Karpas-422 (cell line): ENCODE measurements around the gene HOXA3. TPM values are rescaled to one million over a fixed set of nuclear protein-coding genes. Genes with fewer than 3 reads are reported as not detected.

Experiments used
- DNase-seq: peaks from one replicate; pipeline ENCODE4 v3.0.0-alpha.2; 2015
- H2AFZ ChIP-seq: fragments of 200-600 bp; sonication (generic); 2 replicates; pipeline ENCODE4 v1.6.1; 2014; ENCODE audit warnings: antibody characterized with exemption, low read length, mixed read lengths
- H3K27ac ChIP-seq: fragments of 200-600 bp; sonication (generic); 2 replicates; pipeline ENCODE4 v1.5.1; 2014; ENCODE audit warnings: mild to moderate bottlenecking, low read length, moderate library complexity
- H3K27me3 ChIP-seq: fragments of 200-600 bp; sonication (generic); 2 replicates; pipeline ENCODE4 v1.6.1; 2014; ENCODE audit warnings: low read length, mixed read lengths
- H3K36me3 ChIP-seq: fragments of 200-600 bp; sonication (generic); 2 replicates; pipeline ENCODE4 v1.6.1; 2014; ENCODE audit warnings: low read length, mixed read lengths; ENCODE audit not compliant: insufficient read depth
- H3K4me1 ChIP-seq: fragments of 200-600 bp; sonication (generic); 2 replicates; pipeline ENCODE4 v1.6.1; 2014; ENCODE audit warnings: mild to moderate bottlenecking, low read length, mixed read lengths
- H3K4me2 ChIP-seq: fragments of 200-600 bp; sonication (generic); 2 replicates; pipeline ENCODE4 v1.6.1; 2014; ENCODE audit warnings: low read length, low read depth, mild to moderate bottlenecking; ENCODE audit not compliant: poor library complexity, severe bottlenecking
- H3K4me3 ChIP-seq: fragments of 200-600 bp; sonication (generic); 2 replicates; pipeline ENCODE4 v1.5.1; 2014; ENCODE audit warnings: mild to moderate bottlenecking, antibody characterized with exemption, low read length, mixed read lengths
- H3K79me2 ChIP-seq: fragments of 200-600 bp; sonication (generic); 2 replicates; pipeline ENCODE4 v1.6.1; 2014; ENCODE audit warnings: mild to moderate bottlenecking, low read length, mixed read lengths
- H3K9ac ChIP-seq: fragments of 200-600 bp; sonication (generic); 2 replicates; pipeline ENCODE4 v1.6.0; 2014; ENCODE audit warnings: low read length
- H3K9me2 ChIP-seq: fragments of 200-600 bp; sonication (generic), shearing (Covaris generic); replicated peaks from 2 replicates; pipeline ENCODE4 v1.6.0; 2014; ENCODE audit warnings: mild to moderate bottlenecking, low read length, moderate library complexity; ENCODE audit not compliant: insufficient read depth
- H3K9me3 ChIP-seq: fragments of 300-700, 200-600 bp; sonication (generic); 2 replicates; pipeline ENCODE4 v1.6.1; 2014; ENCODE audit warnings: low read length, mixed read lengths
- H4K20me1 ChIP-seq: fragments of 200-600 bp; sonication (generic); 2 replicates; pipeline ENCODE4 v1.6.1; 2014; ENCODE audit warnings: mild to moderate bottlenecking, antibody characterized with exemption, low read length, low read depth; ENCODE audit not compliant: insufficient read depth
- total RNA-seq: library from RNA; depleted of rRNA; stranded (reverse); fragments of >200 nt; shearing (Covaris generic); gene quantifications from 2 replicates; pipeline ENCODE4 v1.2.3, GENCODE V29; 2014; ENCODE audit warnings: low replicate concordance

Gene HOXA3
- total RNA-seq, 1 experiment from 2014 or later: 1.3 TPM

DNA sequence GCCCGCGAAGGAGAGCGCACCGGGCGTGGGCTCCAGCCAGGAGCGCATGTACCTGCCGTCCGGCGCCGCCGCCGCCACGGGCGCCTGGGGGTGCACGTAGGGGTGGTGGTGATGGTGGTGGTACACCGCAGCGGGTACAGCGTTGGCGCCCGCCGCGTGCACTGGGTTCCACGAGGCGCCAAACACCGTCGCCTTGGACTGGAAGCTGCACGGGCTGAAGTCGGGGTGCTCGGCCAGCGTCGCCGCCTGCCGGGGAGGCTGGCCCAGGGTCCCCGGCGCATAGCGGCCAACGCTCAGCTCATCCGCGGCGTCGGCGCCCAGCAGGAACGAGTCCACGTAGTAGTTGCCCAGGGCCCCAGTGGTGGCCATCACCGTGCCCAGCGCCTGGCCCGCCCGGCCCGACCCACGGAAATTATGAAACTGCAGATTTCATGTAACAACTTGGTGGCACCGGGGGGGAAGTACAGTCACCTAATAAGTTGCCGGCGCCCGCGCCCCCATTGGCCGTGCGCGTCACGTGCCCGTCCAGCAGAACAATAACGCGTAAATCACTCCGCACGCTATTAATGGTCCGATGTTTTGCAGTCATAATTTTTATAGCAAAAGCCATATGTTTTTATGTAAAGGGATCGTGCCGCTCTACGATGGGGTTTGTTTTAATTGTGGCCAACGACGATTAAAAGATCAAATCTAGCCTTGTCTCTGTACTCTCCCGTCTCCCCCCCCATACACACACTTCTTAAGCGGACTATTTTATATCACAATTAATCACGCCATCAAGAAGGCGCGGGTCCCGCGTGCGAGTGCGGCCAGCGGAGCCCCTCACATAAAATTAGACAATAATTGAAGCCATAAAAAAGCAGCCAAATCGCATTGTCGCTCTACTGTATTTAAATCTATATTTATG, 13.0 kb upstream of the HOXA3 start, which contains the start of gene HOXA9:
Gene HOXA9, minus strand, starts transcription at position 449 of the 907 bp plus-strand sequence. Its CDS starts 80 bp downstream, at position 369.
- Histone ChIP-seq H3K36me3 (no peaks in the 10 kb centered on the region), H3K27ac (no peak within 1 kb of the TSS), H3K4me2 (no peak within 1 kb of the TSS), H3K4me3 (no peak within 1 kb of the TSS), H3K27me3 (no peaks in the 10 kb centered on the region), H3K4me1 (peaks cover 14% of the 10 kb centered on the region), H3K9me3 (no peaks in the 10 kb centered on the region), H3K79me2 (no peaks in the 10 kb centered on the region), H3K9ac (no peak within 1 kb of the TSS), H4K20me1 (no peaks in the 10 kb centered on the region), H2AFZ (no peak within 1 kb of the TSS), H3K9me2 (no peaks in the 10 kb centered on the region)
- DNase-seq: no peak

DNA sequence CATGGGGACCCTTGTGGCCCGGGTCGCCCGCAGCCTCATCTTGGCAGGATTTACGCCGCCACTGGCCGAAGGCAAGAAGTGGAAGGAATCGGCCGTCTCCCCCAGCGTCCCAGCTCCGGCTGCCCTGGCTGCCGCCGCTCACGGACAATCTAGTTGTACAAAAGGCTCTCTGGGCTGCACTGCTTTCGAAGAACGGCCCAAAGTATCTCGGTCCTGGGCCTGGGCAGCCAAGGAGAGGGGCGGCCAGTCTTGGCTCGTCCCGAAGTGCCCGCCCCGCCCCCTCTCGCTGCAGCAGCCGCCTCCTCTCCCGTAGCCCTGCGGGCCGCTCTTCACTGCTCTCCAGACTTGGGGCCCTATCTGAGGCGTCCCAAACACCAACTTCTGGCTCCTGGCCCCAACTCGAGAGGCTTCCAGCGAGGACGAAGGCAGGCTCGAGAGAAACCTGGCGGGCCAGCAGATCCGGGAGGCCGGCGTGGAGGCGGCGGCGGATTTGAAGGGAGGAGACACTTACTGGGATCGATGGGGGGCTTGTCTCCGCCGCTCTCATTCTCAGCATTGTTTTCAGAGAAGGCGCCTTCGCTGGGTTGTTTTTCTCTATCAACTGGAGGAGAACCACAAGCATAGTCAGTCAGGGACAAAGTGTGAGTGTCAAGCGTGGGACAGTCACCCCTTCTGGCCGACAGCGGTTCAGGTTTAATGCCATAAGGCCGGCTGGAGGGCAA, 12.1 kb upstream of the HOXA3 start:
- Histone ChIP-seq H3K27ac (no peak overlapping the region), H3K36me3 (no peaks in the 10 kb centered on the region), H3K27me3 (no peaks in the 10 kb centered on the region), H3K4me3 (no peak overlapping the region), H3K4me2 (no peak overlapping the region), H3K9ac (no peak overlapping the region), H2AFZ (no peak overlapping the region), H3K79me2 (no peaks in the 10 kb centered on the region), H4K20me1 (no peaks in the 10 kb centered on the region), H3K9me3 (no peaks in the 10 kb centered on the region), H3K9me2 (no peaks in the 10 kb centered on the region), H3K4me1 (peaks cover 18% of the 10 kb centered on the region)
- no peak for DNase-seq

DNA sequence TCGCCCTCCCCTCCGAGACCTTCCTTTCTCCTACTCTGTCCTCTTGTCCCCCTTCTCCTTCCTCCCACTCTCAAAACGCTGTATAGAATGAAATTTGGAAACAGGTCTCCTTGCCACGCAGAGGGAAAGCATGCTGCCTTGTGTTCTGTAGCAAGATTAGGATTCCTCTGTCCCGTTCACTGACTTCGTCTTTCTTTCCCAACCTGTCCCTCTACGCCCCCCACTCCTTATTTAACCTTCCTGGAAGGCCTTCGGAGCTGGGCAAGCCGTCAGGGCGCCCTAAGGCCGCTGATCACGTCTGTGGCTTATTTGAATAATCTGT, 11.6 kb upstream of the HOXA3 start:
- Histone ChIP-seq H3K4me2 (no peak overlapping the region), H3K4me1 (peaks cover 18% of the 10 kb centered on the region), H3K27me3 (no peaks in the 10 kb centered on the region), H2AFZ (no peak overlapping the region), H3K9me2 (no peaks in the 10 kb centered on the region), H3K9me3 (no peaks in the 10 kb centered on the region), H3K79me2 (no peaks in the 10 kb centered on the region), H3K4me3 (no peak overlapping the region), H3K9ac (no peak overlapping the region), H3K27ac (no peak overlapping the region), H3K36me3 (no peaks in the 10 kb centered on the region), H4K20me1 (no peaks in the 10 kb centered on the region)
- no peak for DNase-seq

DNA sequence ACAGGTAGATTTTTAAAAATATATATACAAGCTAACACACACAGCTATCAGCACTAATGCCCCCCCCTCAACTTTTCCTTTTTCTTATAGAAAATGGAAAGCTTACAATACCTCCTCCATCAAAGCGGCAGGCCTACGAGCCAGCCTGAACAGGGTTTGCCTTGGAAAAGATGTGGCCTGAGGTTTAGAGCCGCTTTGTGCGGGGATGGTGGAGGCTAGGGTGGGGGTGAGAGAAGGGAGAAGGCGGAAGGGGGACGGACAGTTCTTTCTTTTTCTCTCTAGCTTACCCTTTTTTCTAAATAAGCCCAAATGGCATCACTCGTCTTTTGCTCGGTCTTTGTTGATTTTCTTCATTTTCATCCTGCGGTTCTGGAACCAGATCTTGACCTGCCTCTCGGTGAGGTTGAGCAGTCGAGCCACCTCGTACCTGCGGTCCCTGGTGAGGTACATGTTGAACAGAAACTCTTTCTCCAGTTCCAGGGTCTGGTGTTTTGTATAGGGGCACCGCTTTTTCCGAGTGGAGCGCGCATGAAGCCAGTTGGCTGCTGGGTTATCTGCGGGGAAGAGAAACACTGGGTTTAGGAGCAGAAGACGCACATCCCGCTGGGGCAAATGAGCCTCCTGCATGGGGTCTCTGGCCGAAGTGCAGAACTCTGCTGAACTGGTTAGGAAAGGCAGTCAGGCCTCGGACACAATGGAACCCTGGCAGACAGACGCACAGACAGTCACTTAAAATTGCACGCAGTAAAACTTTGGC, 11.1 kb upstream of the HOXA3 start:
- Histone ChIP-seq H4K20me1 (no peaks in the 10 kb centered on the region), H3K9ac (no peak overlapping the region), H3K9me3 (no peaks in the 10 kb centered on the region)

DNA sequence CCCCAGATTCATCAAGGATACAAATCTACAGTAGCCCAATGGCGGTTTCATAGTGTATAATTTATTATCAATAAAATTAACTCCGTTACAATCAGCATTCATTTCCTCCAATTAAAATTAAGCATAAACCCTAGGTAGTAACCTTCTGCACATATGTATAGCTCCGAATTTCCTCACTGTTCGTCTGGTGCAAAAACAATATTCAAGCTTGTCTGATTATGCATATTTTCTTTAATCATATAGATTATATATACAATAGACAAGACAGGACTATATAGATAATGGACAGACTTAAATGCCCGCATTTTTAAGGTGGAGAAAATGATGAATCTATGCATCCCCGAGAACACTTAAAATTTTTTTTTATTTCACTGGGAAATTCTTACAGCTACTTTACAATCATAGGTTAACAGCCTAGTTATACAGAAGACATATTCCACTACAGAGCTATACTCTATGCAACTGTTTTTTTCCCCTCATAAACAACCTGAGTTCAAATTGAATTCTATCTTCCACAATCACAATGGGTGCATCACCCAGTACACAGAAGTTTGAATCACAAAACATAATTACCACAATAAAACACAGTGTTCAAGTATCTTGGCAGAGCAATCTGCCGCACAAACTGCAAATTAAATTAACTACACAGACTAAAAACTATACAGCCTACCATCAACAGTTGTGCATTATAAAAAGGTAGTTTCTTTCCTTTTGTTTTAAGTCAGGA, 10.3 kb upstream of the HOXA3 start:
- Histone ChIP-seq H4K20me1 (no peaks in the 10 kb centered on the region), H3K9me2 (no peaks in the 10 kb centered on the region), H3K27ac (no peak overlapping the region), H3K36me3 (no peaks in the 10 kb centered on the region), H3K9me3 (no peaks in the 10 kb centered on the region), H3K4me1 (peaks cover 18% of the 10 kb centered on the region), H3K27me3 (no peaks in the 10 kb centered on the region), H3K4me3 (no peak overlapping the region), H3K9ac (no peak overlapping the region), H3K4me2 (no peak overlapping the region), H3K79me2 (no peaks in the 10 kb centered on the region), H2AFZ (no peak overlapping the region)
- no peak for DNase-seq

More for the DNA sequence above, 11.1 kb upstream of the HOXA3 start:
- no peak for DNase-seq
- Histone ChIP-seq H2AFZ (no peak overlapping the region), H3K4me3 (no peak overlapping the region), H3K27me3 (no peaks in the 10 kb centered on the region), H3K9me2 (no peaks in the 10 kb centered on the region), H3K4me2 (no peak overlapping the region), H3K79me2 (no peaks in the 10 kb centered on the region), H3K36me3 (no peaks in the 10 kb centered on the region), H3K27ac (no peak overlapping the region), H3K4me1 (peaks cover 18% of the 10 kb centered on the region)

DNA sequence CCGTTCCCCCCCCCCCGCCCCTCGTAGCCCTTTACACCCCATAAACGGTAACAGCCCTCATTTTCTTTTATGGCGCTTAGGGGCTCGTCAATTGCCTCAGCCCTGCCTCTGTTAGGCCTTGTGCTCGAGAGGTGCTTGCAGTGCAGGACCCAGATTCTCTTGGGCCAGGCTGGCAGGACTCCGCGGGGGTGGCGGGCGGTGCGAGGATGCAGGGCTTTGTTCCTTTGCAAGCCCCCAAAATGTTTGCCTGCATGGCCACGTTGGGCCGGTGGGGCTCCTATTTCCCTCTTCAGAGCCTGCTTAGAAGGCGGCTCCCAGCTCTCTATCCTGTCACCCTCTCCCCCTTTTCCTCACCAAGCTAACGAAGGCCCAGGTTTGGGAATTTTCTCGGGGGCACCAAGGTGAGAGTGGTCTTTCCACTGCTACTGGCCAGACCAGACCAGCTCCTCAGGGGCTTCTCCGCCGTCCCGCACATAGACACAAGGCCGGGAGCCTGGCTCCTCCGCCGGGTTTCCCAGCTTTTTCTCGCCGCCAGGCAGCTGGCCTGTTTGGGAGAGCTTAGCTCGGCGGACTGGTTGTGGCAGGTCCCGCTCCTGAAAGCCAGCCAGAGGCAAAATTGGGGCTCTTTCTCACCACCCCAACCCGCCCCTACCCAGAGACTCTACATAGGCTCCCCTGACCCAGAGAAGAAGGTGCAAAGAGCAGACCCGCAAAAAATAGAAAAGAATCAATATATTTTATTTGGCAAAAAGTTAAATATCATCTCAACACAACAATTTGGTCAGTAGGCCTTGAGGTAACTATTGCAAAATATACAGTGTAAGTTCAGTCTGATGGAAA, 9.6 kb upstream of the HOXA3 start:
- peak overlapping the region; percentile 100 for H2AFZ ChIP-seq
- no peak overlapping the region for H3K27ac ChIP-seq
- no peaks in the 10 kb centered on the region for H4K20me1 ChIP-seq
- no peaks in the 10 kb centered on the region for H3K9me2 ChIP-seq
- peak overlapping the region; percentile 85 for H3K4me3 ChIP-seq
- H3K27me3 ChIP-seq: no peaks in the 10 kb centered on the region
- no peaks in the 10 kb centered on the region for H3K9me3 ChIP-seq
- peaks cover 22% of the 10 kb centered on the region for H3K4me1 ChIP-seq
- H3K4me2 ChIP-seq: peak overlapping the region; percentile 100
- DNase-seq: peak; percentile 47
- H3K9ac ChIP-seq: peak overlapping the region; percentile 74
- no peaks in the 10 kb centered on the region for H3K36me3 ChIP-seq
- H3K79me2 ChIP-seq: no peaks in the 10 kb centered on the region

DNA sequence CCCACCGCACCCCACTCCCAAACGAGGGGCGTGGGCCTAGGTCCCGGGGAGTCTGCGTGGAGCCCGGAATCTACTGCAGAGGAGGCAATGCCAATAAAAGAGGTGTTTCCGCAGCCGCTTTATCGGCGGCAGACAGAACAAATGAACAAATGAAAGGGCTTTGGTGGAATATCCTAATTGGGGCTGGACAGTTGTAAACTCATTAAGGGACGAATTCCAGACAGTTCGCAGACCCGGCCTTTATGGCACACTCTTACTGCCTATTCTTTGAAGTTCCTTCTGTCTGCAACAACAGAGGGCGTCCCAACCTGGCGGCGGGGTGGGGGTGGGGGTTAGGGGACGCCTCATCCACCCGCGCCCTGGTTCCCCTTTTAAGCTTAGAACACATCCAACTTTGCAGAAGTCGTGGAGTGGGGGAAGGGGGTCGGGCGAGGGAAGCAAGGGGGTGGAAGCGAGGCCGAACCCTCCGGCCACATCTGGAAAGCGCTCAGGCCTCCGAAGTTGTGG, 8.9 kb upstream of the HOXA3 start:
- Histone ChIP-seq H3K4me1 (peaks cover 27% of the 10 kb centered on the region), H3K27me3 (no peaks in the 10 kb centered on the region), H3K9ac (peak overlapping the region; percentile 74)

More for the DNA sequence above, 8.9 kb upstream of the HOXA3 start:
- H3K4me3 ChIP-seq: peak overlapping the region; percentile 85
- no peaks in the 10 kb centered on the region for H3K9me3 ChIP-seq
- no peaks in the 10 kb centered on the region for H3K9me2 ChIP-seq
- peak; percentile 83 for DNase-seq
- no peaks in the 10 kb centered on the region for H3K36me3 ChIP-seq
- no peaks in the 10 kb centered on the region for H4K20me1 ChIP-seq
- H3K4me2 ChIP-seq: peak overlapping the region; percentile 100
- no peak overlapping the region for H3K27ac ChIP-seq
- H2AFZ ChIP-seq: peak overlapping the region; percentile 100
- no peaks in the 10 kb centered on the region for H3K79me2 ChIP-seq
